OCI-LY3 (cell line): Measurements from ENCODE around the gene GPR150.

Experiments used
- H2AFZ ChIP-seq: fragments of 200-600, 300-600 bp; shearing (Covaris generic); 2 replicates; pipeline ENCODE4 v1.6.0; 2014; ENCODE audit warnings: antibody characterized with exemption, low read depth, low read length
- H3K27ac ChIP-seq: fragments of 200-600, 300-600 bp; sonication (generic); 2 replicates; pipeline ENCODE4 v1.5.1; 2014; ENCODE audit warnings: mild to moderate bottlenecking, low read length, moderate library complexity, mixed read lengths
- H3K27me3 ChIP-seq: fragments of 200-600, 300-600 bp; sonication (generic); 2 replicates; pipeline ENCODE4 v1.6.1; 2014; ENCODE audit warnings: low read depth, low read length, mixed read lengths
- H3K36me3 ChIP-seq: fragments of 200-600, 300-600 bp; sonication (generic); replicated peaks from 2 replicates; pipeline ENCODE3; 2014; ENCODE audit warnings: low read depth, low read length, mixed read lengths
- H3K4me1 ChIP-seq: fragments of 300-600, 200-600 bp; sonication (generic); 2 replicates; pipeline ENCODE4 v1.6.1; 2014; ENCODE audit warnings: low read length, mixed read lengths
- H3K4me2 ChIP-seq: fragments of 200-600, 300-600 bp; sonication (generic); 2 replicates; pipeline ENCODE4 v1.6.1; 2014; ENCODE audit warnings: low read length, mixed read lengths
- H3K4me3 ChIP-seq: fragments of 300-600, 200-600 bp; sonication (generic); 2 replicates; pipeline ENCODE4 v1.5.1; 2014; ENCODE audit warnings: antibody characterized with exemption, mild to moderate bottlenecking, low read length, moderate library complexity
- H3K79me2 ChIP-seq: fragments of 300-600, 200-600 bp; shearing (Covaris generic); 2 replicates; pipeline ENCODE4 v1.6.1; 2014; ENCODE audit warnings: mild to moderate bottlenecking, low read length, mixed read lengths
- H3K9ac ChIP-seq: fragments of 300-600, 200-600 bp; shearing (Covaris generic); 2 replicates; pipeline ENCODE4 v1.6.0; 2014; ENCODE audit warnings: mild to moderate bottlenecking, low read length, moderate library complexity
- H3K9me3 ChIP-seq: fragments of 200-600, 300-600 bp; shearing (Covaris generic); 2 replicates; pipeline ENCODE4 v1.6.1; 2014; ENCODE audit warnings: low read length, mixed read lengths; ENCODE audit not compliant: insufficient read depth
- H4K20me1 ChIP-seq: fragments of 200-600, 300-600 bp; sonication (generic); 2 replicates; pipeline ENCODE4 v1.6.1; 2016; ENCODE audit warnings: low read length, mixed read lengths; ENCODE audit not compliant: insufficient read depth
- EZH2phosphoT487 ChIP-seq: fragments of 200-600 bp; shearing (Covaris generic); IDR thresholded peaks from 2 replicates; pipeline ENCODE4 v1.6.1; 2018; ENCODE audit warnings: antibody characterized with exemption, mixed run types, low read depth
- TF ChIP-seq, protein P1 (sequence below): fragments of 200-600, 300-600 bp; sonication (generic); IDR thresholded peaks from 2 replicates; pipeline ENCODE4 v1.5.1; 2014; ENCODE audit warnings: antibody characterized with exemption, low read length, low read depth

GPR150 gene

DNA sequence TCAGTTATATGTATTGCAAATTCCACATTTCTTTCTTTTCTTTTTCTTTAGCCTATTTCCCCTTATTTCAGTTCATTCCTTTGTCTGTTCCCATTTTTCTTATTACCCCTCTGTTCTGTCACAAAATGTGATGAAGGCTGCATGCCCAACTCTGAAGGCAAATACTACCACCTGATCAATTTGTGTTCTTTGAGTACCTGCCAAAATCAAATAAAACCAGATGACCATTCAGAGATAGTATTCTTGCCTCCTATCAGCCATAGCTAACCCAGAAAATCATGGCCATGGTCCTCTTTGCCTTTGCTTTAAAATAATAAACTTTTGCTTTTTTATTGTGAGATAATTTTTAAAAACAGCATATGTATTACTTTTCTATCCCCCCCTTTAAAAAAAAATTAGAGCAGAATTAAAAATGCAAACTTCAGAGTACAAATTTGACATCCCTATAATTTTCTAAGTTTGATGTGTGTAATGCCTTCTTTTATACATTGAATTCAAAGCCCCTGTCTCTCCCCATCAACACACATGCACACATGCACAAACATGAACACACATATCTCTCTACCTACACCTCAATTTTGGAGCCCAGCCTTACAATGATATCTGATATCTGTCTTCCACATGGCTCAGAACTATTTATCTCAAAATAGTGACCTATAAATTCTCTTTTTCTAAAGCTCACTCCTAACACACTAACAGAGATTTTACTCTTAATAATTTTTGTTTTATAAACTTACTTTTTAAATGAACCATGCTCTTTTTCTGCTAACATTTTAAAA, 30.1 kb downstream of the GPR150 start:
- Histone ChIP-seq H3K27ac (no peak overlapping the region), H2AFZ (no peak overlapping the region), H4K20me1 (no peaks in the 10 kb centered on the region), H3K36me3 (no peaks in the 10 kb centered on the region), H3K79me2 (no peaks in the 10 kb centered on the region), H3K4me1 (peaks cover 29% of the 10 kb centered on the region), H3K27me3 (no peaks in the 10 kb centered on the region), H3K9me3 (no peaks in the 10 kb centered on the region), H3K9ac (no peak overlapping the region), H3K4me2 (no peak overlapping the region), H3K4me3 (no peak overlapping the region)
- TF ChIP-seq EZH2phosphoT487: no peak
- TF ChIP-seq, protein P1, sequence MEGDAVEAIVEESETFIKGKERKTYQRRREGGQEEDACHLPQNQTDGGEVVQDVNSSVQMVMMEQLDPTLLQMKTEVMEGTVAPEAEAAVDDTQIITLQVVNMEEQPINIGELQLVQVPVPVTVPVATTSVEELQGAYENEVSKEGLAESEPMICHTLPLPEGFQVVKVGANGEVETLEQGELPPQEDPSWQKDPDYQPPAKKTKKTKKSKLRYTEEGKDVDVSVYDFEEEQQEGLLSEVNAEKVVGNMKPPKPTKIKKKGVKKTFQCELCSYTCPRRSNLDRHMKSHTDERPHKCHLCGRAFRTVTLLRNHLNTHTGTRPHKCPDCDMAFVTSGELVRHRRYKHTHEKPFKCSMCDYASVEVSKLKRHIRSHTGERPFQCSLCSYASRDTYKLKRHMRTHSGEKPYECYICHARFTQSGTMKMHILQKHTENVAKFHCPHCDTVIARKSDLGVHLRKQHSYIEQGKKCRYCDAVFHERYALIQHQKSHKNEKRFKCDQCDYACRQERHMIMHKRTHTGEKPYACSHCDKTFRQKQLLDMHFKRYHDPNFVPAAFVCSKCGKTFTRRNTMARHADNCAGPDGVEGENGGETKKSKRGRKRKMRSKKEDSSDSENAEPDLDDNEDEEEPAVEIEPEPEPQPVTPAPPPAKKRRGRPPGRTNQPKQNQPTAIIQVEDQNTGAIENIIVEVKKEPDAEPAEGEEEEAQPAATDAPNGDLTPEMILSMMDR: no peak

DNA sequence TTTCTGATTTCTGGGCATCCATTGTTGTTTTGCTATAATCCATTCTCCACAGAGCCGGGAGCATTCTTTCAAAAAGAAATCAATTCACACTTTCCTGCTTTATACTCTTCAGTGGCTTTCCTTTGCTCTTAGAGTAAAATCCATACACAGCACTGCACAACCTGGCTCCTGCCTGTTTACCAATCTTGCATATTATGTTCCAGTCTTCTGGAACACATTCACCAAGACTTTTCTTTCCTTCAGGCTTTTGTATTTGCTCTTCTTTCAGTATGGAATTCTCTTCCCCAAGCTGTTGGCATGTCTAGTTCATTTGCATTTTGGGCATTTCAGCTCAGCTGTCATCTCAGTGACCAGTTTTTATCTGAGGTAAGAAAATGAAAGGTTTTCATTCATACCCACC, 33.0 kb downstream of the GPR150 start:
- Histone ChIP-seq H3K36me3 (no peaks in the 10 kb centered on the region), H3K27ac (no peak overlapping the region), H3K27me3 (no peaks in the 10 kb centered on the region), H3K4me3 (no peak overlapping the region), H3K79me2 (no peaks in the 10 kb centered on the region), H4K20me1 (no peaks in the 10 kb centered on the region), H3K9me3 (no peaks in the 10 kb centered on the region), H3K4me1 (peaks cover 18% of the 10 kb centered on the region), H2AFZ (no peak overlapping the region), H3K9ac (no peak overlapping the region), H3K4me2 (no peak overlapping the region)
- TF ChIP-seq, protein P1: no peak
- no peak for TF ChIP-seq EZH2phosphoT487

DNA sequence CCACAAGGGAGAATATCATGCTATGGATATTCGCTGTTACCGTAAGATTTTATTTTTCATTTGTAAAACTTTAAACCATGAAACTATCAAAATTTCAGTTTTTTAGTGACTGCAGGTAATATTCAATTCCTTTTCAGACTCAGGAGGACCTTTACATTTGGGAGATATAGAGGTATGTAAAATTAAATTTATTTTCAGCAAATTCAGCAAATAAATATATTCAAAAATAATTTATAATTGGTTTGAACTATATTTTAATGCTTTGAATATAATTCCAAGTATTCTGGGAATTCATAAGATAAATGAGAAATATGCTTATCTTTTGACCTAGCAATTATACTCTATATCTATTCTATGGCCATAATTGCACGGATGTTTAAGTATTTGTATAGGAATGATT, 34.3 kb downstream of the GPR150 start:
- Histone ChIP-seq H3K4me2 (no peak overlapping the region), H3K9ac (no peak overlapping the region), H2AFZ (no peak overlapping the region), H3K36me3 (no peaks in the 10 kb centered on the region), H4K20me1 (no peaks in the 10 kb centered on the region), H3K9me3 (no peaks in the 10 kb centered on the region), H3K4me1 (peaks cover 5% of the 10 kb centered on the region), H3K27me3 (no peaks in the 10 kb centered on the region), H3K79me2 (no peaks in the 10 kb centered on the region), H3K4me3 (no peak overlapping the region), H3K27ac (no peak overlapping the region)
- no peak for TF ChIP-seq EZH2phosphoT487
- TF ChIP-seq, protein P1: no peak

DNA sequence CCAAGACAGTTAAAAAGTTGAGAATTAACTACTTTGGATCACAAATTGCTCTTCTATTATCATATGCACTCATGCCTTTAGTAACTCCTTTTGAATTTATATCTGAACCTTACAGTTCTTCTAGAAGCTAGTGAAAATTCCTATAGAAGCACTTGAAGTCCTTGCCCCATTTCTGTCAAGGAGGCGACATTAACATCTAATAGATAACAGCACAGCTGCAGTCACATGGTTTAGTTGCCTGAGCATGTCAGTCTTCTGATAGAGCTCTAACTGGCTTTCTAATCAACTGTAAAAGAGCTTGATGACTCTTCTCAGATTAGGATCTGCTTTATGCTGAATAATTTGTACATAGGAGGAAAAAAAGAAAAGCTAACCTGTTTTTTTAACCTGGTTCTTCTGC, 35.7 kb downstream of the GPR150 start:
- Histone ChIP-seq H3K27me3 (no peaks in the 10 kb centered on the region), H3K4me3 (no peak overlapping the region), H3K4me2 (no peak overlapping the region), H3K79me2 (no peaks in the 10 kb centered on the region), H3K27ac (no peak overlapping the region), H3K9ac (no peak overlapping the region), H3K4me1 (no peaks in the 10 kb centered on the region), H3K9me3 (no peaks in the 10 kb centered on the region), H3K36me3 (no peaks in the 10 kb centered on the region), H2AFZ (no peak overlapping the region), H4K20me1 (no peaks in the 10 kb centered on the region)
- no peak for TF ChIP-seq EZH2phosphoT487
- TF ChIP-seq, protein P1: no peak
